GM18498 (cell line): Measurements from ENCODE around the gene BANP.
"Not testable (repeated sequence)": the region's sequence is repeated elsewhere in the genome, so short reads cannot be mapped to it uniquely, and the experiment has no call there.

Experiments used
- ATAC-seq: cut with Tn5 transposase; IDR thresholded peaks from one replicate; pipeline ENCODE4 v1.9.1; 2021; ENCODE audit warnings: mild to moderate bottlenecking, moderate library complexity; ENCODE audit not compliant: unreplicated experiment

BANP gene

GRCh38 chr16:87965417-87965816, 14.2 kb downstream of the BANP start:
- ATAC-seq = no peak

GRCh38 chr16:87966064-87966645, 14.9 kb downstream of the BANP start:
- ATAC-seq = no peak

- ATAC-seq = no peak
Observed at GRCh38 chr16:87966685-87967185, 15.5 kb downstream of the BANP start.

- ATAC-seq = no peak
Observed at GRCh38 chr16:87968541-87968940, 17.3 kb downstream of the BANP start.

GRCh38 chr16:87970186-87970585, 19.0 kb downstream of the BANP start:
- no peak for ATAC-seq

- no peak for ATAC-seq
Observed at GRCh38 chr16:87971933-87972332, 20.7 kb downstream of the BANP start.

GRCh38 chr16:87973717-87974116, 22.5 kb downstream of the BANP start:
- ATAC-seq = no peak

GRCh38 chr16:87974178-87974577, 22.9 kb downstream of the BANP start:
- no peak for ATAC-seq

GRCh38 chr16:87976665-87977064, 25.4 kb downstream of the BANP start:
- no peak for ATAC-seq

GRCh38 chr16:87978127-87978526, 26.9 kb downstream of the BANP start:
- ATAC-seq = no peak

GRCh38 chr16:87979352-87979751, 28.1 kb downstream of the BANP start:
- no peak for ATAC-seq

GRCh38 chr16:87979911-87980630, 28.8 kb downstream of the BANP start:
- ATAC-seq = not testable (repeated sequence)

GRCh38 chr16:87981376-87981775, 30.1 kb downstream of the BANP start:
- ATAC-seq = not testable (repeated sequence)

GRCh38 chr16:87982581-87983041, 31.4 kb downstream of the BANP start:
- no peak for ATAC-seq

- not testable (repeated sequence) for ATAC-seq
Observed at GRCh38 chr16:87983072-87983736, 32.0 kb downstream of the BANP start.

GRCh38 chr16:87983737-87984097, 32.5 kb downstream of the BANP start:
- ATAC-seq = not testable (repeated sequence)

- ATAC-seq = not testable (repeated sequence)
Observed at GRCh38 chr16:87984180-87984579, 32.9 kb downstream of the BANP start.

- no peak for ATAC-seq
Observed at GRCh38 chr16:87984632-87985267, 33.5 kb downstream of the BANP start.

- not testable (repeated sequence) for ATAC-seq
Observed at GRCh38 chr16:87985493-87985892, 34.3 kb downstream of the BANP start.

- not testable (repeated sequence) for ATAC-seq
Observed at GRCh38 chr16:87986361-87986849, 35.2 kb downstream of the BANP start.

- not testable (repeated sequence) for ATAC-seq
Observed at GRCh38 chr16:87988596-87988995, 37.4 kb downstream of the BANP start.
